ENCODE measurements around the gene ARHGEF26.

ARHGEF26 gene

GRCh38 chr3:154195620-154196356 lies 74.6 kb downstream of the ARHGEF26 start:
- H3K27me3 ChIP-seq (ENCODE audit: insufficient read depth, poor library complexity, severe bottlenecking): no peaks in the 10 kb centered on the region

GRCh38 chr3:154197751-154198150 lies 76.6 kb downstream of the ARHGEF26 start:
- Histone ChIP-seq H3K4me3 (replicated peaks; ENCODE audit: insufficient read depth, low read length) (no peak overlapping the region), H3K27ac (replicated peaks) (no peak overlapping the region), H3K27me3 (ENCODE audit: insufficient read depth, poor library complexity, severe bottlenecking) (no peaks in the 10 kb centered on the region)
- no peak for DNase-seq (ENCODE audit: low read depth in 1 of 2, low spot score in 1 of 2)
- no peak for TF ChIP-seq CTCF (IDR thresholded peaks at IDR 0.05; ENCODE audit: insufficient read depth, low read length)
- TF ChIP-seq SPI1 (IDR thresholded peaks at IDR 0.05; ENCODE audit: borderline replicate concordance, low read depth): no peak
- TF ChIP-seq GABPA (IDR thresholded peaks at IDR 0.05; ENCODE audit: low read depth): no peak
- no peak for TF ChIP-seq POLR2AphosphoS5 (IDR thresholded peaks at IDR 0.05; ENCODE audit: low read depth)
- no peak for TF ChIP-seq REST (IDR thresholded peaks at IDR 0.05; ENCODE audit: insufficient replicate concordance, low read depth)

More at GRCh38 chr3:154195620-154196356, 74.6 kb downstream of the ARHGEF26 start:
- TF ChIP-seq POLR2AphosphoS5 (IDR thresholded peaks at IDR 0.05; ENCODE audit: low read depth): no peak
- TF ChIP-seq SPI1 (IDR thresholded peaks at IDR 0.05; ENCODE audit: borderline replicate concordance, low read depth): no peak
- no peak for TF ChIP-seq REST (IDR thresholded peaks at IDR 0.05; ENCODE audit: insufficient replicate concordance, low read depth)
- TF ChIP-seq GABPA (IDR thresholded peaks at IDR 0.05; ENCODE audit: low read depth): no peak
- TF ChIP-seq CTCF (IDR thresholded peaks at IDR 0.05; ENCODE audit: insufficient read depth, low read length): no peak
- no peak for DNase-seq (ENCODE audit: low read depth in 1 of 2, low spot score in 1 of 2)
- H3K4me3 ChIP-seq (replicated peaks; ENCODE audit: insufficient read depth, low read length): no peak overlapping the region
- H3K27ac ChIP-seq (replicated peaks): no peak overlapping the region

GRCh38 chr3:154209499-154209898 lies 88.3 kb downstream of the ARHGEF26 start:
- TF ChIP-seq CTCF (IDR thresholded peaks at IDR 0.05; ENCODE audit: insufficient read depth, low read length): no peak
- no peak for TF ChIP-seq REST (IDR thresholded peaks at IDR 0.05; ENCODE audit: insufficient replicate concordance, low read depth)
- TF ChIP-seq SPI1 (IDR thresholded peaks at IDR 0.05; ENCODE audit: borderline replicate concordance, low read depth): no peak
- no peak for TF ChIP-seq POLR2AphosphoS5 (IDR thresholded peaks at IDR 0.05; ENCODE audit: low read depth)
- no peak for TF ChIP-seq GABPA (IDR thresholded peaks at IDR 0.05; ENCODE audit: low read depth)
- no peak for DNase-seq (ENCODE audit: low read depth in 1 of 2, low spot score in 1 of 2)
- Histone ChIP-seq H3K27me3 (ENCODE audit: insufficient read depth, poor library complexity, severe bottlenecking) (no peaks in the 10 kb centered on the region), H3K27ac (replicated peaks) (no peak overlapping the region), H3K4me3 (replicated peaks; ENCODE audit: insufficient read depth, low read length) (no peak overlapping the region)

All from HL-60 (cell line).